NCI-H2081 treated with DMSO at 0.1 percent for 48 hours (cell line): Measurements from ENCODE around the gene KLF13.

Experiments
- DNase-seq: peaks from one replicate; lab custom pipeline; 2025; lab: John Stamatoyannopoulos, UW

KLF13 gene

DNA sequence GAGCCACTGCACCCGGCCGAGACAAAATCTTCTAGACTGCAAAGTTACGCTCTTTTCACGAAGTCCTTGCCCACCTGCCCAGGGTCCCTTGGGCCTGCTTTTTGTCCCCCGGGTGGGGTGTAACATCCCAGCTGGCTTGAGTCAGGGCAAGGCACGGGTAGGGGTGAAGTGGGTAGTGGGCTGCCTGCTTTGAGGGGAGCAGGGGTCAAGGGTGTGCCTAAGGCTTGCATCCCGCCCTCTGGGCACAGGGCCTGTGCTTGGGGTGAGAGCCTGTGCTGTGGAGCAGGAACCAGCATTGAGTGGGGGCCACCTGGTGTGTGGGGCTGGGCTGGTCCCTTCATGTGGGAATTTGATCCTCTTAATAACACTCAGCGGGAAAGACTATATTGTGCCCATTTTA is 74.6 kb downstream of the KLF13 start:
- no peak for DNase-seq

DNA sequence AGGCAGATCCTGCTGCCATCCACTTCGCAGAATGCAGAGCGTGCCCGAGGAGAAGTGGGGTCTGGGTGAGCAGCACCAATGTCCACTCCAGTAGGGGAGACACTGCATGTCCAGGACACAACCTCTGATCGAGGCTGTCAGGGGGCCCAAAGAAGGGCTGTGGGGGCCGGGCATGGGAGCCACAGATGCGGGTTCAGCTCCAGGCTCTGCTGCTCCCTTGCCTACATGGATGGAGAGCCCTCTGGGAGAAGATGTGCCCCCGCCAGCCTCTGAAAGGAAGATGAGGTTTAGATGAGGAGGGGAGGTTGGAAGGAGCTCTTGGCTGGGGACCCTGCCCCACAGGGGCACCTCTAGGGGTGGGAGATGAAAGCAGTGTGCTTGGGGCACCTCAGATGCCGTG is 75.4 kb downstream of the KLF13 start:
- DNase-seq = no peak

DNA sequence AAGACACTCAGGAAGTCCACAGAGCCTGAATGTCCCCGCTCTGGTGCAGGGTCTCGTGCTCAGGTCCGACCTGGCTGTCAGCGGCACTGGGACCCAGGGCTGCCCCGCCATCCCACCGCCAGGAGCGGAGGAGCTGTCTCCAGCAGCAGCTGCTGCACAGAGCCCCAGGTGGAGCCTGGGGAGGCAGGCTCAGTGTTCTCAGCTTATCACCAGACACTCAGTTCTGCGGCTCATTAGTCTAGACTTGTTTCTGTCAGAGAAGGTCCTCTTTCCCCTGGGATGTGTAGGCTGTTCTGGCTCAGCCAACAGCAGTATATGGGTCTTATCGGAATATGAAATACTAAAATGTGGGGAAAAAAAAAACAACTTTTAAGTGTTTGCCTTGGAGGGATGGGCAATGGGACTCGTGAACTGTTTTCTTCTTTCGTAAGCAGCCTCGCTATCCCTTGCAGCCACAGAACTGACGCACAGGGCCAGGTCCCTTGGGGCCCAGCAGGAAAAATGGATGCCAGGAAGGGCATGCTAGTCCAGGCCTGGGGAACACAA is 75.9 kb downstream of the KLF13 start:
- no peak for DNase-seq

DNA sequence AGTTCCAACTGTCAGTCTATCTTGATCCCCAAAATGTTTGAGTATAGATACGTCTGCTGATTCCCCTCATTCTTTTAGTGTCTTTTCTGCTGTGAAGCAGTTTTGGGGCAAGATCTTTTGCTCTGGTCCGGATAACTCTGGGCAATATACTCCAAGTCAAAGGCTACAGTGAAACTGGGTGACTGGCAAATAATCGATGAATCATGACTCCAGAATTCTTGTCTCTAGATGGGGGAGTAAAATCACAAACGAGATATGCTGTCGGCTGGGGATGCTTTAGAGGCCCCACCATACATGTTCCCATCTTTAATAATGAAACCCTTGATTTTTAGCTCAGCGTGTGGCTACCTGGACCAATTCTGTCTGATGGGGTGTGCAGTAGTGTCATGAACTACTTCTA is 76.5 kb downstream of the KLF13 start:
- no peak for DNase-seq

DNA sequence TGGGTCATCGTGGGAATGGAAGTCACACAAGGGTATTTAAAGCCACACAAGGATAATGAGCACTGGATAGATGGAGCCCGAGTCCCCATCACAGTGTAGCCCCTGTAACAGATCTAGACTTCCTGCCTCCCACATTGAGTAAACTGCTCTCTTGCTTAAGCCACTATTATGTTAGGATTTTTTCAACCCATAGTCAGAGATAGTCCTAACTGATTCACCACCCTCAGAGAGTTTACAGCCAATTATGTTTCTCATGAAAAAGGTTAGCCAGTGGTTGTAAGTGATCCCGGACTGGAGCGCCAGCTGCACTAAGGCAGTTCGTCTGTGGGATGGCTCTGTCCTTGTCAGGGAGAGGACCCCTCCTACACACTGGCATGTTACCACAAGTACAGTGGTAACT is 77.0 kb downstream of the KLF13 start:
- no peak for DNase-seq

DNA sequence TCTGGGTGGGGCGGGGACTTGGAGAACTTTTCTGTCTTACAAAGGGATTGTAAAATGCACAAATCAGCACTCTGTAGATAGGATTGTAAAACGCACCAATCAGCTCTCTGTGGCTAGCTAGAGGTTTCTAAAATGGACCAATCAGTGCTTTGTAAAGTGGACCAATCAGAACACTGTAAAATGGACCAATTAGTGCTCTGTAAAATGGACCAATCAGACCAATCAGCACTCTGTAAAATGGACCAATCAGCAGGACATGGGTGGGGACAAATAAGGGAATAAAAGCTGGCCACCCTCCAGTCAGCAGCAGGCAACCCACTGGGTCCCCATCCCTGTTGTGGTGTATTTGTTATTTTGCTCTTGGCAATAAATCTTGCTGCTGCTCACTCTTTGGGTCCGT is 77.7 kb downstream of the KLF13 start:
- DNase-seq = no peak

DNA sequence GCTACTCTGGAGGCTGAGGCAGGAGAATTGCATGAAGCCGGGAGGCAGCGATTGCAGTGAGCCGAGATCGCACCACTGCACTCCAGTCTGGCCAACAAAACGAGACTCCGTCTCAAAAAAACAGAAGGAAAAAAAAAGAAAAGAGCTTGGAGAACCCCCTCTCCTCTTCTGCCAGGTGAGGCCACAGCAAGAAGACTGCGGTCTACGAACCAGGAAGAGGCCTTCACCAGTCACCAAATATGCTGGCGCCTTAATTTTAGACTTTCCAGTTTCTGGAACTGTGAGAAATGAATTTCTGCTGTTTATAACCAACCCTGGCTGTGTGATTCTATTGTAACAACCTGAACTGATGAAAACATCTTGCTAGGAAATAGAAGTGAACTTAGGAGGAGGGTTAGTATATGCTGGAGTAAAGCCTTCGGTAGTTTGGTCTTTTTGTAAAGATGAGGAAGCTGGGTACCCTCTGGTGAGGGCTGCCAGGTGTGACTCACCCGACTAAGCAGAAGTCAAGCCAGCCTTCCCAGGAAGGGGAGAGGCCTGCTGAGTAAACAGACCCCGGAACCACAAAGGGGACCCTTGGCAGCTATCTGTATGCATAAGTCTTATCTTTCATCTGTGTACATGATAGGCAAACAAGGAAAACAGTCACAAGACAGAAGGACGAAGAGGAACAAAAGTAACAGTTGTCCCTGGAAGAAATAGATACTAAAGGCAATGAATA is 78.7 kb downstream of the KLF13 start:
- DNase-seq = no peak

DNA sequence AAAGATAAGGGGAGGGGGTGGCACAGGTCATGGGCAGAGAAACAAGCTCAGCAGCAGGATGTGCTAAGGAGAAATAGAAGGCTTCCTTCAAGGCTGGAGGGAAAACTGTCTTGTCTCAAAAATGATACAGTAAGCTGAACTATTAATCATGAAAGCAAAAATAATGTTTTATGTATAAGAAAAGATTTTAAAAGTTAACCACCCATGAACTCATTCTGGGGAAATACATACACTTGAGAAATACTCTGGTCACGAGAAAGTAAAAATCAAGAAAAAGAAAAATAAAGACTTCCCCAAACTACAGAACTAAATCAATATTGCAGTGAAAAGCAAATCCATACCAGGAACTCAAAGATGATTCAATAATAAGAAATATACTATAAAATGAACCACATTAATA is 80.7 kb downstream of the KLF13 start:
- DNase-seq = no peak

DNA sequence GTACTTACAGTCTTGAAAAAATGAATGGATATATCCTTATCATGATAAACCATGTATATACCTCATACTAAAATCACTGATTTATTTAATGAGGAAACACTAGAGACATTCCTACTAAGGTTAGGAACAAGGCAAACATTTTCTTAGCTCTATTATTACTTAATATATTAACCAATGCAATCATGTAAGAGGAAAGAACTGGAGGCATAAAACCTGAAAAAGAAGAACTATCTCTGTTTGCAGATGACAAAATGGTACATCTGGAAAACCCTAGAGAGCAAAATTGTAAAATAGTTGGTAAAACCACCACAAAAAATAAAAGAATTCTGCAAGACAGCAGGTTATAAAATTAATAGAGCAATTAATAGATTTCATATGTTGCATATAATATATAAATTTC is 81.2 kb downstream of the KLF13 start:
- DNase-seq = no peak

DNA sequence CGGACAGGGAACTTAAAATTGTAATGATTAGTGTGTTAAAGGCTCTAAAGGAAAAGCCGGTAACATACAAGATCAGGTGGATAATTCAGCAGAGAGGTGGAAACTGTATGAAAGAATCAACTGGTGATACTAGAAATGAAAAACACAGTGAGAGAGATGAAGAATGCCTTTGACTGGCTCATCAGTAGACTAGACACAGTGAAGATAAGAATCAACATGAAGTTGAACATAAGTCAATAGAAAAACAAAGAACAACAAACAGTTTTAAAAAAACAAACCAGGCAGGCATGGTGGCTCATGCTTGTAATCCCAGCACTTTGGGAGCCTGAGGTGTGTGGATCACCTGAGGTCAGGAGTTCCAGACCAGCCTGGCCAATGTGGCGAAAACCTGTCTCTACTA is 82.1 kb downstream of the KLF13 start:
- no peak for DNase-seq

DNA sequence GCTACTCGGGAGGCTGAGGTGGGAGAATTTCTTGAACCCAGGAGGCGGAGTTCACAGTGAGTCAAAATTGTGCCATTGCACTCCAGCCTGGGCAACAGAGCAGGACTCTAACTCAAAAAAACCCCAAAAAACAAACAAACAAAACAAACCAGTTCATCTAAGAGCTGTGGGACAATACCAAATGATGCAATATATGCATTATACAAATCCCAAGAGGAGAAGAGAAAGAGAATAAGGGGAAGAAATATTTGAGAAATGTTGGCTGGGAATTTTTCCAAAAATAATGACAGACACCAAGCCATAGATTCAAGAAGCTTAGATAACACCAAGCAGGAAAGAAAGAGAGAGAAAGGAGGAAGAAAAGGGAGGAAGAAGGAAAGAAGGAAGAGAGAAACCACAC is 82.5 kb downstream of the KLF13 start:
- DNase-seq = no peak

DNA sequence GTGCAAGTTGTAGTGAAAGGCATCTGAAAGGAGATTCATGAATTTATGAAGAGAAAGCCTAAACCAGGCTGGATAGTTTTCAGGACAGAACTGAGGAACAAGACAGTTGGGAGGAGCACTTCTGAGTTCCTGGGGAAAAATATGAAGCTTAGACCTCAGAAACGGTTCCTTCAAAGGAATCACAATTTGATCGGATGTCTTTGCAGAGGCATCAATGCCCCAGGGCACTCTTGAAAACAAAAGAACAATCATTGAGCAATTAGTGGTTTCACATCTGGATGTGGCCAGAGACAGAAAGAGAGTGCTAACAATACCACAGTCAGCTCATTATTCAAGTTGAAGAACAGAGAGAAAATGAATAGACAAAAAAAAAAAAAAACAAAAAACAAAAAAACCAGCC is 86.2 kb downstream of the KLF13 start:
- DNase-seq = no peak

DNA sequence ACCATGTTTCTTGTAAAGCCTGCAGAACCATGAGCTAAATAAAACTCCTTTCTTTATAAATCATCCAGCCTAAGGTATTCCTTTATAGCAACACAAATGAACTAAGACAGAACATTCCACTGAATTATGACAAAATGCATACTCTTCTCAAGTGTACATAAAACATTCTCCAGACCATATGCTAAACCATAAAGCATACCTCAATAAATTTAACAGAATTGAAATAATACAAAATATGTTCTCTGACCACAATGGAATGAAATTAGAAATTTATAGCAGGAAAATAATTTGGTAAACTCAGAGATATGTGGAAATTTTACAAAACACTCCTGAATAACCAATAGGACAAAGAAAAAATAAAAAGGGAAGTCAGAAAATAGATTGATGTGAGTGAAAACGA is 88.6 kb downstream of the KLF13 start:
- no peak for DNase-seq

DNA sequence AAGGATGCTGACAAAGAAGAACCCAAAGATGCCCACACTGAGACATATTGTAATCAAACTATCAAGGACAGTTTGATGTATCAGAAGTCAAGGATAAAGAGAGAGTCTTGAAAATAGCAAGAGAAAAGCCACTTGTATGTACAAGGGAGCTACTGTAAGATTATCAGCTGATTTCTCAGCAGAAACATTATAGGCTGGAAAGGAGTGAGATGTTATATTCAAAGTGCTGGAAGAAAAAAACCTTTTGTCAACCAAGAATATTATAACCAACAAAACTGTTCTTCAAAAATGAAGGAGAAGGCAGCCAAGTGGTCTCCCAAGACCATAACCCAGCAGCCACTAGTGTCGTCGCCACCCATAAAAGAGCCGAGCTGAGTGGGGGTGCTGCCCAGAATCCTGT is 93.2 kb downstream of the KLF13 start:
- DNase-seq = no peak

DNA sequence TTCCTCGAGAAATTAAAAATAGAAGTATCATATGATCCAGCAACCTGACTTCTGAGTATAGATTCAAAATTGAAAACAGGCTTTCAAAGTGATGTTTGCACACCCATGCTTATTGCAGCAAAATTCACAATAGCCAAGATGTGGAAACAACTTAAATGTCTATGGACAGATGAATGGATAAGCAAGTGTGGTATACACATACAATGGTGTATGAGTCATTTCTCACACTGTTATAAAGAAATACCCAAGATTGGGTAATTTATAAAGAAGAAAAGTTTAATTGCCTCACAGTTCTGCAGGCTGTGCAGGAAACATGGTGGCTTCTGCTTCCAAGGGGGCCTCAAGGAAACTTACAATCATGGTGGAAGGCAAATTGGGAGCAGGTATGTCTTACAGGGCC is 100.8 kb downstream of the KLF13 start:
- no peak for DNase-seq
